ENCODE results near the gene ZNF664.

DNA sequence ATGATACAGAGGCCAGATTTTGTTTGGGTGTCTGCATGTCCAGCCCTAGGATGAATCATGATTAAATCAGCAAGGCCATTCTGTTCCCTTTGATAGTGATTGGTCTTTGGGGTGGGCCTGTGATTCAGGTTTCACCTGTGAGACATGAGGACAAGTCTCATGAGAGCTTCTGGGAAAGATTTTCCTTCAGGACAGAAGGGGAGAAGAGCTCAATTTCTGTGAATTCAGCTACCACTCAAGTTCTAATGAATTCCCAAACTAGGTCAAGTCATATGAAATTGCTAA lies 73.4 kb downstream of the ZNF664 start:
- no peak for TF ChIP-seq POLR2A (IDR thresholded peaks at IDR 0.05; ENCODE audit: low read depth)
- TF ChIP-seq POLR2AphosphoS5 (IDR thresholded peaks at IDR 0.05): no peak
- TF ChIP-seq EP300 (IDR thresholded peaks at IDR 0.05): no peak
- TF ChIP-seq, protein P1, sequence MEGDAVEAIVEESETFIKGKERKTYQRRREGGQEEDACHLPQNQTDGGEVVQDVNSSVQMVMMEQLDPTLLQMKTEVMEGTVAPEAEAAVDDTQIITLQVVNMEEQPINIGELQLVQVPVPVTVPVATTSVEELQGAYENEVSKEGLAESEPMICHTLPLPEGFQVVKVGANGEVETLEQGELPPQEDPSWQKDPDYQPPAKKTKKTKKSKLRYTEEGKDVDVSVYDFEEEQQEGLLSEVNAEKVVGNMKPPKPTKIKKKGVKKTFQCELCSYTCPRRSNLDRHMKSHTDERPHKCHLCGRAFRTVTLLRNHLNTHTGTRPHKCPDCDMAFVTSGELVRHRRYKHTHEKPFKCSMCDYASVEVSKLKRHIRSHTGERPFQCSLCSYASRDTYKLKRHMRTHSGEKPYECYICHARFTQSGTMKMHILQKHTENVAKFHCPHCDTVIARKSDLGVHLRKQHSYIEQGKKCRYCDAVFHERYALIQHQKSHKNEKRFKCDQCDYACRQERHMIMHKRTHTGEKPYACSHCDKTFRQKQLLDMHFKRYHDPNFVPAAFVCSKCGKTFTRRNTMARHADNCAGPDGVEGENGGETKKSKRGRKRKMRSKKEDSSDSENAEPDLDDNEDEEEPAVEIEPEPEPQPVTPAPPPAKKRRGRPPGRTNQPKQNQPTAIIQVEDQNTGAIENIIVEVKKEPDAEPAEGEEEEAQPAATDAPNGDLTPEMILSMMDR (IDR thresholded peaks at IDR 0.05): no peak
